Mammary epithelial cell (primary cell): ENCODE data around the gene RNF125.

Source experiments
- EZH2 ChIP-seq: IDR thresholded peaks from 2 replicates; pipeline ENCODE4 v1.6.1; 2012; ENCODE audit warnings: low read length, inconsistent platforms, borderline replicate concordance
- TF ChIP-seq, protein P1 (sequence below), 2 donors: IDR thresholded peaks in 1 of 2; conservative IDR thresholded peaks in 1 of 2; 2 replicates each; pipeline ENCODE4 v1.5.1; 2011 to 2012; ENCODE audit warnings: inconsistent platforms in 2 of 2, low read length in 2 of 2, mild to moderate bottlenecking in 2 of 2, control low read depth in 1 of 2, low read depth in 1 of 2; ENCODE audit not compliant: insufficient read depth in 1 of 2; ENCODE audit errors: extremely low read depth in 1 of 2

DNA sequence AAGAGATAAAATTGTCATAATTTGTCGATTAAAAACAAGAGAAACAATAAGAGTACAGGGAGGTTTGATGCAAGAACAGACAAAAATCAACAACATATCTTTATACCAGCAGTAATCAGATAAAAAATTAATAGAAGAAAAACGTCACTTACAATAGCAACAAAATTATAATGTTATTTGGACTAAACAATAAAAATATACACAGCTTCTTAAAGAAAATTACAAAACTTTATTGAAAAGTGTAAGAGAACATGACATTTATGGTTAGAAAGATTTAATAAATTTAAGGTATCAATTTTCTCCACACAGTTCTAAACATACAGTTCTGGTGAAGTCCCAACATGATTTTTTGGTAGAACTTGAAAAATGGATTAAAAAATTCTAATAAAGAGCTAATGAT, 85.9 kb downstream of the RNF125 start:
- TF ChIP-seq, protein P1, sequence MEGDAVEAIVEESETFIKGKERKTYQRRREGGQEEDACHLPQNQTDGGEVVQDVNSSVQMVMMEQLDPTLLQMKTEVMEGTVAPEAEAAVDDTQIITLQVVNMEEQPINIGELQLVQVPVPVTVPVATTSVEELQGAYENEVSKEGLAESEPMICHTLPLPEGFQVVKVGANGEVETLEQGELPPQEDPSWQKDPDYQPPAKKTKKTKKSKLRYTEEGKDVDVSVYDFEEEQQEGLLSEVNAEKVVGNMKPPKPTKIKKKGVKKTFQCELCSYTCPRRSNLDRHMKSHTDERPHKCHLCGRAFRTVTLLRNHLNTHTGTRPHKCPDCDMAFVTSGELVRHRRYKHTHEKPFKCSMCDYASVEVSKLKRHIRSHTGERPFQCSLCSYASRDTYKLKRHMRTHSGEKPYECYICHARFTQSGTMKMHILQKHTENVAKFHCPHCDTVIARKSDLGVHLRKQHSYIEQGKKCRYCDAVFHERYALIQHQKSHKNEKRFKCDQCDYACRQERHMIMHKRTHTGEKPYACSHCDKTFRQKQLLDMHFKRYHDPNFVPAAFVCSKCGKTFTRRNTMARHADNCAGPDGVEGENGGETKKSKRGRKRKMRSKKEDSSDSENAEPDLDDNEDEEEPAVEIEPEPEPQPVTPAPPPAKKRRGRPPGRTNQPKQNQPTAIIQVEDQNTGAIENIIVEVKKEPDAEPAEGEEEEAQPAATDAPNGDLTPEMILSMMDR (conservative IDR thresholded peaks at IDR 0.05 in 1 of 2, IDR thresholded peaks at IDR 0.05 in 1 of 2; ENCODE audit: extremely low read depth in 1 of 2, insufficient read depth in 1 of 2, low read depth in 1 of 2, low read length in 2 of 2): no peak
- TF ChIP-seq EZH2: no peak
